Measurements from ENCODE around the gene SMOC2. TPM values are rescaled to one million over a fixed set of nuclear protein-coding genes. Genes with fewer than 3 reads are reported as not detected.
A peak's percentile ranks its signal among the peaks of the same experiment; 100 is the strongest.
"Not testable (repeated sequence)": the region's sequence is repeated elsewhere in the genome, so short reads cannot be mapped to it uniquely, and the experiment has no call there.

The SMOC2 gene
- total RNA-seq, 4 donors from 2014 or later: 45.8 to 130 (median 84.0) TPM

DNA sequence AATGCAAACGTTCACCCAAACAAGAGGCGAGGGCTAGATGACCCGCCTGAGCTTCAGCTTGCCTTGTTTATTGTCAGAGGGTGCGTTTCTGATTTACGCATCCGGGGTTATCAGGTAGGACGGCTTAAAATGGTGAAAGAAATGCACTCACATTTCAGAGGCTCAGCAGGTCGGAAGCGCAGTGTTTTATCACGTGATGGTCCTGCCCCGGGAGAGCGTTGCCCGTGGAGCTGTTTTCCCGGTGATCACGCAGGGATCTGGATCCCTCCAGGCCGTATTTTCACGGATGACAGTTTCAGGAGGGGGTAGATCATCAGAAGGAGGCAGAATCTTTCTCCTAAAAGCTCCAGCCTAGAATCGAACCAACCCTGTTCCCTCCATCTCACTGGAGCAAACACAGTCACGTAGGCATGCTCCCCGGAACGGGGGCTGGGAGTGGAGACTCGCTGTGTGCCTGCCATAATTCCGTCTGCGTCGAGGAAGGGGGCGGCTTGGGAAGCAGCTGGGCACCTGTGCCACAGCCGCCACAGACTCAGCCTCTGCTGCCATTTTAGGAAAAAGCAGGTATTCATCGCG lies 121.7 kb downstream of the SMOC2 start:
- Histone ChIP-seq H3K36me3 (peaks cover 0 to 4% (median 0%) of the 10 kb centered on the region in 4 donors), H3K27ac (replicated peaks in 1 of 4) (no peak overlapping the region), H3K27me3 (no peaks in the 10 kb centered on the region), H3K4me3 (no peak overlapping the region), H3K4me1 (no peaks in the 10 kb centered on the region), H3K9me3 (no peaks in the 10 kb centered on the region)
- WGBS: 86% methylated on average over 29 of the region's 29 CpGs
- TF ChIP-seq EP300 (IDR thresholded peaks at IDR 0.05): no peak
- TF ChIP-seq POLR2A (IDR thresholded peaks at IDR 0.05; ENCODE audit: low read depth): no peak
- no peak for DNase-seq (ENCODE audit: extremely low spot score)
- intact Hi-C loops (cut with DNase I): no loop called here

DNA sequence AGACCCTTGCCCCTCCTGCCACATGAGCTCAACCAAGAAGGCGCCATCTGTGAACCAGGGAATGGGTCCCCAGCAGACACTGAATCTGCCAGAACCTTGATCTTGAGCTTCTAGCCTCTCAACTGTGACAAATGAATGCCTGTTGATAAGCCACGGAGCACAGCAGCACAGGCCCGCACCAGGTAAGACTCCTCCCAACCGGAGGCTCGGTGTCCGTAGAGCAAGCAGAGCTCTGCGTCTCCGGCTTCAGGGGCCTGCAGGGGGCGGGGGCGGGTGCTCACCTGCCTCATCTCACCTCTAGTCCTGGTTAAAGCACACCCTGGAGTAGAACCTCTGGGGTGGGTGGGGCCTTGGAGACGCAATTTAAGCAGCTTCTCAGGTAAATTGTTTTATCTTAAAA lies 122.7 kb downstream of the SMOC2 start:
- intact Hi-C loops (cut with DNase I): no loop called here
- Histone ChIP-seq H3K4me1 (no peaks in the 10 kb centered on the region), H3K9me3 (no peaks in the 10 kb centered on the region), H3K27ac (replicated peaks in 1 of 4) (no peak overlapping the region), H3K27me3 (no peaks in the 10 kb centered on the region), H3K4me3 (no peak overlapping the region), H3K36me3 (peaks cover 0 to 4% (median 0%) of the 10 kb centered on the region in 4 donors)
- DNase-seq (ENCODE audit: extremely low spot score): no peak
- WGBS: 92% methylated on average over 11 of the region's 11 CpGs
- TF ChIP-seq, protein P1, sequence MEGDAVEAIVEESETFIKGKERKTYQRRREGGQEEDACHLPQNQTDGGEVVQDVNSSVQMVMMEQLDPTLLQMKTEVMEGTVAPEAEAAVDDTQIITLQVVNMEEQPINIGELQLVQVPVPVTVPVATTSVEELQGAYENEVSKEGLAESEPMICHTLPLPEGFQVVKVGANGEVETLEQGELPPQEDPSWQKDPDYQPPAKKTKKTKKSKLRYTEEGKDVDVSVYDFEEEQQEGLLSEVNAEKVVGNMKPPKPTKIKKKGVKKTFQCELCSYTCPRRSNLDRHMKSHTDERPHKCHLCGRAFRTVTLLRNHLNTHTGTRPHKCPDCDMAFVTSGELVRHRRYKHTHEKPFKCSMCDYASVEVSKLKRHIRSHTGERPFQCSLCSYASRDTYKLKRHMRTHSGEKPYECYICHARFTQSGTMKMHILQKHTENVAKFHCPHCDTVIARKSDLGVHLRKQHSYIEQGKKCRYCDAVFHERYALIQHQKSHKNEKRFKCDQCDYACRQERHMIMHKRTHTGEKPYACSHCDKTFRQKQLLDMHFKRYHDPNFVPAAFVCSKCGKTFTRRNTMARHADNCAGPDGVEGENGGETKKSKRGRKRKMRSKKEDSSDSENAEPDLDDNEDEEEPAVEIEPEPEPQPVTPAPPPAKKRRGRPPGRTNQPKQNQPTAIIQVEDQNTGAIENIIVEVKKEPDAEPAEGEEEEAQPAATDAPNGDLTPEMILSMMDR (IDR thresholded peaks at IDR 0.05): no peak
- no peak for TF ChIP-seq EP300 (IDR thresholded peaks at IDR 0.05)
- TF ChIP-seq POLR2A (IDR thresholded peaks at IDR 0.05; ENCODE audit: low read depth): no peak
- TF ChIP-seq POLR2AphosphoS5 (IDR thresholded peaks at IDR 0.05): no peak

DNA sequence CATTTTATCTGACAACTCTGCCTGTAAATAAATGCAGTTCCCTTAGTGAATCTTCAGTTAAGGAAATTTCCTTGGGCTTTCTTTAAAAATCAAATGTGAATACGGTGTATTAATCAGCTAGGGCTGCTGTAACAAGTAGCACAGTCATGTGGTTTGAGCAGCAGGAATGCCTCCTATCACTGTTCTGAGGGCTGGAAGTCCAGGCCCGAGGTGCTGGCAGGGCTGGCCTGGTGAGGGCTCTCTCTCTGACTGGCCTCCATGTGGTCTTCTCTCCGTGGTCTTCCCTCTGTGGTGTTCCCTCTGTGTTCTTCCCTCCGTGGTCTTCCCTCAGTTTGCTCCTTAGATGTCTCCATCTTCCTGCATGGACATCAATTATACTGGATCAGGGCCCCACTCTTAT lies 124.1 kb downstream of the SMOC2 start:
- Histone ChIP-seq H3K36me3 (peaks cover 0 to 4% (median 0%) of the 10 kb centered on the region in 4 donors), H3K4me3 (no peak overlapping the region), H3K27me3 (no peaks in the 10 kb centered on the region), H3K4me1 (no peaks in the 10 kb centered on the region), H3K9me3 (no peaks in the 10 kb centered on the region), H3K27ac (replicated peaks in 1 of 4) (no peak overlapping the region)
- TF ChIP-seq, protein P1 (IDR thresholded peaks at IDR 0.05): no peak
- TF ChIP-seq POLR2AphosphoS5 (IDR thresholded peaks at IDR 0.05) (no peak), POLR2A (IDR thresholded peaks at IDR 0.05; ENCODE audit: low read depth) (no peak), EP300 (IDR thresholded peaks at IDR 0.05) (no peak)
- WGBS: 96% methylated on average over 4 of the region's 4 CpGs
- intact Hi-C loops (cut with DNase I): no loop called here
- no peak for DNase-seq (ENCODE audit: extremely low spot score)

DNA sequence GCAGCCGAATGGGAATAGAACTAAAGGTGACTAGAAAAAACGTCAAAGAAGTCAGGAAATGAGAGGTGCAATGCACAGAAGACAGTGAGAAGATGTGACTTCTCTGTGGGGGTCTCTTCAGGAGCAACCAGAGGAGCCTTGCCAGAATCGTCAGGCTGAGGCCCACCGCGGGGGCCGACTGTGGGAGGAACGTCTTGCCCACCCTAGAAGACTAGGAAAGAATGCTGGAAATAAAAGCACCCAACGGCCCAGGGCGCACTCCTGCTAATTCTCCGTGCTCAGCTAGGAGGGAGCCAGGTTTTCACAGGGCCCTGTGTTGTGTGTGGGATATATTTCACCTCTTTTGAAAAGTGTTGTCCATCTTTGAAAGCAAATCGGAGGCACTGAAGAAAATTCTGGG lies 129.2 kb downstream of the SMOC2 start:
- intact Hi-C loops (cut with DNase I): no loop called here
- 76% methylated on average over 11 of the region's 11 CpGs for WGBS

DNA sequence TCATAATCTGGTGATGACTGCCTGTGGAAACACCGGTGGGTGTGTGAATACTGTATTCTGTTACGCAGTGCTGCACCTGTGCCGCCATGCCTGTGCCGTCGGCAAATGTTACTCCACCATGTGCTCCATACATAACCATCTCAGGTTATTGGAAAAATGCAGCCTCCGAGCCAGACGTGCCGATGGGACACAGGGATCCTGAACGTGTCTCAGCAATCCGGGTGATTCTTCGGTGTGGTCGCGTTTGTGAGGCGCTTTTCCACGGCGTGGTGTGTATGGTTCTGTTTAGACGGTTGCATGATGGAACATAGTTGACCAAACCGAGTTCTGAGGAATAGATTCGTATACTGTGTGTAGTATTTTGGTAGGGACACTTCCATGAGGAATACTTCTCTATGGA lies 130.3 kb downstream of the SMOC2 start:
- H3K27me3 ChIP-seq: no peaks in the 10 kb centered on the region
- no peak overlapping the region for H3K27ac ChIP-seq (replicated peaks in 1 of 4)
- H3K9me3 ChIP-seq: no peaks in the 10 kb centered on the region
- no peaks in the 10 kb centered on the region for H3K36me3 ChIP-seq
- no peak overlapping the region for H3K4me3 ChIP-seq
- no peak for DNase-seq (ENCODE audit: extremely low spot score)
- H3K4me1 ChIP-seq: peaks cover 17 to 30% (median 28%) of the 10 kb centered on the region in 4 donors
- TF ChIP-seq POLR2AphosphoS5 (IDR thresholded peaks at IDR 0.05) (no peak), EP300 (IDR thresholded peaks at IDR 0.05) (no peak), POLR2A (IDR thresholded peaks at IDR 0.05; ENCODE audit: low read depth) (no peak)
- TF ChIP-seq, protein P1 (IDR thresholded peaks at IDR 0.05): no peak
- WGBS: 95% methylated on average over 19 of the region's 19 CpGs
- intact Hi-C loops (cut with DNase I): no loop called here

More for the DNA sequence above, 129.2 kb downstream of the SMOC2 start:
- Histone ChIP-seq H3K4me1 (peaks cover 10 to 20% (median 19%) of the 10 kb centered on the region in 4 donors), H3K36me3 (no peaks in the 10 kb centered on the region), H3K9me3 (no peaks in the 10 kb centered on the region), H3K27me3 (no peaks in the 10 kb centered on the region), H3K4me3 (no peak overlapping the region), H3K27ac (replicated peaks in 1 of 4) (no peak overlapping the region)
- no peak for TF ChIP-seq EP300 (IDR thresholded peaks at IDR 0.05)
- TF ChIP-seq POLR2AphosphoS5 (IDR thresholded peaks at IDR 0.05): no peak
- TF ChIP-seq, protein P1 (IDR thresholded peaks at IDR 0.05): no peak
- no peak for TF ChIP-seq POLR2A (IDR thresholded peaks at IDR 0.05; ENCODE audit: low read depth)
- no peak for DNase-seq (ENCODE audit: extremely low spot score)

DNA sequence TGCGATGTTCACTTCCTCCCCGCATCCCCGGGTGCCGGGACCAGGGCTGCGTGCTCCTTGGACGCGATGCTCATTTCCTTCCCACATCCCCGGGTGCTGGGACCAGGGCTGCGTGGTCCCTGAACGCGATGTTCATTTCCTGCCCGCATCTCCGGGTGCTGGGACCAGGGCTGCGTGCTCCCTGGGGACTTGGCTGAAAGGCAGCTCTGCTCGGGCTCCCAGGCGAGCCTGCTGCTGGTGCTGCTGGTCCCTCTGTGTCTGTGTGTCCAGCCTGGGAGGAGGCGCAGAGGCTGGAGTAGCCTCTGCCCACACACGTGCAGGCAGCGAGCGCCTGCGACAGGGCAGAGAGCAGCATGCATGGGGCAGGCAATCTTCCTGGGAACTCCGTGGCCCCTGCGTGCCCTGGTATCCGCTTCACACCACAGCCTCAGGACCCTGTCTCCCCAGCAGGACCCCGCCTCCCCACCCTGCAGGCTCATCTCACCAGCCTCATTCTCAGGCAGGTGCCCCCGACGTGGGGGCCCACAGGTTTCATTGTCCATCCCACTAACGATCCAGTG lies 132.4 kb downstream of the SMOC2 start:
- H3K27me3 ChIP-seq; DNase-seq (ENCODE audit: extremely low spot score); H3K36me3 ChIP-seq; H3K9me3 ChIP-seq; H3K4me3 ChIP-seq; intact Hi-C loops (cut with DNase I): not testable (repeated sequence)
- WGBS: 90% methylated on average over 25 of the region's 28 CpGs
- H3K4me1 ChIP-seq: peaks cover 17 to 45% (median 36%) of the 10 kb centered on the region in 4 donors
- H3K27ac ChIP-seq (replicated peaks in 1 of 4): peak overlapping the region; percentile 76 to 84 (median 82)
